ENCODE results near the gene NAPSA.

The NAPSA gene

GRCh38 chr19:50406156-50406820 is 40.8 kb upstream of the NAPSA start:
- no peak for DNase-seq (ENCODE audit: low read depth)
- no peak for TF ChIP-seq CTCF (conservative IDR thresholded peaks at IDR 0.05; ENCODE audit: low read depth, low read length)
- no peak overlapping the region for H3K4me3 ChIP-seq (ENCODE audit: low read length)

DNA sequence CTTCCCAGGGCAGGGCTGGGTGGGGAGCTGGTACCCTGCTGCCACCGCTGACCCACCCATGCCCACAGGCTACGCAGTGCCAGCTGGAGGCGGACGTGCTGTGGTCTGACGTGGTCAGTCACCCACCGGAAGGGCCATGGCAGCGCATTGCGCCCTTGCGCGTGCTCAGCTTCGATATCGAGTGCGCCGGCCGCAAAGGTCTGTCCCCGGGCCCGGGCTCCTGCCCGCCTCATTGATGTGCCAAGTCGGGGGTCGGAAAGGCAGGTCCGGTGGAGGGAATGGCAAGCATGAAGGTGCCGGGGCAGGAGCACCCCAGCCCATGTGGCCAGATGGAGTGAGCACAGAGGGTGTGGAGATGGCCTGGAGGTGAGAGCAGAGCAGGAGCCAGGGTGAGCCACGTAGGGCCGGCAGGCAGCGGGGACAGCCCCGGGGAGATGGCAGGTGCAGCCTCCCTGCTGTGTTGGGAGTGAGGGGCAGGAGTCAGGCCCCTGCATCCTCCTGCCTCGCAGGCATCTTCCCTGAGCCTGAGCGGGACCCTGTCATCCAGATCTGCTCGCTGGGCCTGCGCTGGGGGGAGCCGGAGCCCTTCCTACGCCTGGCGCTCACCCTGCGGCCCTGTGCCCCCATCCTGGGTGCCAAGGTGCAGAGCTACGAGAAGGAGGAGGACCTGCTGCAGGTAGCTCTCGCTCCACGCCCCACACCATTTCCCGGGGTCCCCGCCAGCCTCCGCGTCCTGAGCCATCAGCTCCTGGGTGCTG is 37.3 kb upstream of the NAPSA start:
- H3K4me3 ChIP-seq (ENCODE audit: low read length) = no peak overlapping the region
- TF ChIP-seq CTCF (conservative IDR thresholded peaks at IDR 0.05; ENCODE audit: low read depth, low read length) = no peak
- DNase-seq (ENCODE audit: low read depth) = no peak

GRCh38 chr19:50401605-50402450 is 36.4 kb upstream of the NAPSA start:
- no peak for TF ChIP-seq CTCF (conservative IDR thresholded peaks at IDR 0.05; ENCODE audit: low read depth, low read length)
- no peak for DNase-seq (ENCODE audit: low read depth)
- no peak overlapping the region for H3K4me3 ChIP-seq (ENCODE audit: low read length)

- H3K4me3 ChIP-seq (ENCODE audit: low read length) = no peak overlapping the region
- no peak for DNase-seq (ENCODE audit: low read depth)
- no peak for TF ChIP-seq CTCF (conservative IDR thresholded peaks at IDR 0.05; ENCODE audit: low read depth, low read length)
These were observed 33.9 kb upstream of the NAPSA start for GRCh38 chr19:50399368-50399745.

DNA sequence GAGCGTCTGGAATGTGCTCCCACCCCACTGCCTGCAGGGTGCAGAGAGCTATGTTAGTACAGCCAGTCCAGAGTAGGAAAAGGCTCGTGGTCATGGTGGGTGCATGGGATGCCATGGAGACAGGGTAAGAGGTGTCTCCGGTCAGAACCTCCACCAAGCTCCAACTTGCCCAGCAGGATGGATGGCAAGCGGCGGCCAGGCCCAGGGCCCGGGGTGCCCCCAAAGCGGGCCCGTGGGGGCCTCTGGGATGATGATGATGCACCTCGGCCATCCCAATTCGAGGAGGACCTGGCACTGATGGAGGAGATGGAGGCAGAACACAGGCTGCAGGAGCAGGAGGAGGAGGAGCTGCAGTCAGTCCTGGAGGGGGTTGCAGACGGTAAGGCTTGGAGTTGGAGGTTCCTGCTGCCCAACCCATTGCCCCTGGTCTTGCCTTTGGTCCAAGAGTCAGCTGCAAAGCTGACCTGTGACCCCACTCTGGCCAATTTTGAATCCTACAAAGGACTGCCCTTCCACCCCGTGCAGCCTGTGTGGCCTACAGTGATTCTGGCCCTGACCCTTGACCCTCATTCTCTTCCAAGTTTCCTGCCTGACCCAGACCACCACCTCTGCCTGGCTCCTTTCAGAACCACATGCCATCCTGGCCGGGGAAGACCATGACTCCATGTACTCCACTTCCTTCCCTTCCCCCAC is 33.4 kb upstream of the NAPSA start:
- no peak for DNase-seq (ENCODE audit: low read depth)
- no peak overlapping the region for H3K4me3 ChIP-seq (ENCODE audit: low read length)
- TF ChIP-seq CTCF (conservative IDR thresholded peaks at IDR 0.05; ENCODE audit: low read depth, low read length) = no peak

- H3K4me3 ChIP-seq (ENCODE audit: low read length) = no peak overlapping the region
- no peak for DNase-seq (ENCODE audit: low read depth)
- no peak for TF ChIP-seq CTCF (conservative IDR thresholded peaks at IDR 0.05; ENCODE audit: low read depth, low read length)
These were observed 28.6 kb upstream of the NAPSA start for GRCh38 chr19:50394017-50394416.
